Spleen (tissue), 7 donors: ENCODE measurements around the gene TMEM14A.

Experiments used
- POLR2A ChIP-seq, 3 donors: fragments of 450-650 bp; IDR thresholded peaks; one replicate each; pipeline ENCODE4 v1.5.1; 2017; ENCODE audit warnings: antibody characterized with exemption in 3 of 3, mild to moderate bottlenecking in 1 of 3
- POLR2AphosphoS5 ChIP-seq, 3 donors: sonication (generic); formaldehyde crosslinking; IDR thresholded peaks; one replicate each; pipeline ENCODE4 v1.5.1; 2017; ENCODE audit warnings: antibody characterized with exemption in 3 of 3
- TF ChIP-seq, protein P1 (sequence below), 11 experiments: fragments of 200-600 bp in 7 of 11; fragments of 450-650 bp in 4 of 11; sonication (generic) in 4 of 11; IDR thresholded peaks in 8 of 11; conservative IDR thresholded peaks in 3 of 11; 1 replicate in 7 of 11; 2 replicates in 4 of 11; pipeline versions ENCODE4 v1.4.0 to v1.8.0; 2016 to 2021; ENCODE audit warnings: antibody characterized with exemption in 11 of 11, inconsistent platforms in 4 of 11, mild to moderate bottlenecking in 1 of 11
- donor health status: DM: no; HTN: no; CAD: no; lungs with moderate emphysema.
- donor health status: DM: no; HTN: no; CAD: no.
- donor health status: DM: no; HTN: no; CAD: no.

DNA sequence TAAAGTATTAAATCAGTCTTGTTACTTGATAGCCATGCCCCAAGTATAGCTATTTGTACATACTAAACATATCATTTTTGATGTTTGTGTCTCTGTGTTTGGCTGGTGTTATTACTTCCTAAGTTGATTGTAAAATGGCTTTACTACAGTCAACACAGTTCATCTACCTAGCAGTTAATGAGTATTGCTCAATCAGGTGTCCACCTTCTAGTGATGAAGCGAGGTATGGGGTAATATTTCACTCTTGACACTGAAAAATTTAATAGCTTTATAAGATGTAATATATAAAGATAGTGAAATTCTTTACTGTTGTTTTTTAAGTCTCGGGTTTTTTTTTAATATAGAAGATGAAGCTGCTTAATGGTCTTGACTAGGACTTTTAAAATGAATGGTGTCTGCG lies 18.9 kb downstream of the TMEM14A start:
- TF ChIP-seq POLR2A (IDR thresholded peaks at IDR 0.05) (no peak), POLR2AphosphoS5 (IDR thresholded peaks at IDR 0.05) (no peak)
- TF ChIP-seq, protein P1, sequence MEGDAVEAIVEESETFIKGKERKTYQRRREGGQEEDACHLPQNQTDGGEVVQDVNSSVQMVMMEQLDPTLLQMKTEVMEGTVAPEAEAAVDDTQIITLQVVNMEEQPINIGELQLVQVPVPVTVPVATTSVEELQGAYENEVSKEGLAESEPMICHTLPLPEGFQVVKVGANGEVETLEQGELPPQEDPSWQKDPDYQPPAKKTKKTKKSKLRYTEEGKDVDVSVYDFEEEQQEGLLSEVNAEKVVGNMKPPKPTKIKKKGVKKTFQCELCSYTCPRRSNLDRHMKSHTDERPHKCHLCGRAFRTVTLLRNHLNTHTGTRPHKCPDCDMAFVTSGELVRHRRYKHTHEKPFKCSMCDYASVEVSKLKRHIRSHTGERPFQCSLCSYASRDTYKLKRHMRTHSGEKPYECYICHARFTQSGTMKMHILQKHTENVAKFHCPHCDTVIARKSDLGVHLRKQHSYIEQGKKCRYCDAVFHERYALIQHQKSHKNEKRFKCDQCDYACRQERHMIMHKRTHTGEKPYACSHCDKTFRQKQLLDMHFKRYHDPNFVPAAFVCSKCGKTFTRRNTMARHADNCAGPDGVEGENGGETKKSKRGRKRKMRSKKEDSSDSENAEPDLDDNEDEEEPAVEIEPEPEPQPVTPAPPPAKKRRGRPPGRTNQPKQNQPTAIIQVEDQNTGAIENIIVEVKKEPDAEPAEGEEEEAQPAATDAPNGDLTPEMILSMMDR (IDR thresholded peaks at IDR 0.05 in 8 of 11, conservative IDR thresholded peaks at IDR 0.05 in 3 of 11), result no peak
